IMR-90 (cell line): ENCODE data around the gene DNM3. TPM values are rescaled to one million over a fixed set of nuclear protein-coding genes. Genes with fewer than 3 reads are reported as not detected.

Experiments
- ATAC-seq: fragments of 200-7000 bp; cut with Tn5 transposase; 2 replicates; pipeline ENCODE4 v1.9.1; 2020; ENCODE audit warnings: low read depth, mild to moderate bottlenecking, moderate library complexity
- BruUV-seq: library from RNA; stranded (reverse); fragments of 400-500 nt; replicated peaks from 2 replicates; lab custom pipeline; 2021; lab: Mats Ljungman, UMichigan
- CTCF ChIA-PET: fragments of 300-600 bp; formaldehyde crosslinking; extraction: SDS; loops from one replicate; lab custom pipeline; 2021; ENCODE audit warnings: antibody characterized with exemption; lab: Yijun Ruan, JAX
- POLR2A ChIA-PET: fragments of 300-600 bp; sonication (Branson Sonifier 250); formaldehyde crosslinking; loops from one replicate; lab custom pipeline; 2022; ENCODE audit warnings: antibody characterized with exemption; ENCODE audit not compliant: unreplicated experiment; lab: Charles Lee
- DNase-seq: peaks from one replicate; pipeline ENCODE4 v3.0.0; 2013
- H2AFZ ChIP-seq: replicated peaks from 2 replicates; pipeline ENCODE3; 2013; ENCODE audit warnings: low read length, mild to moderate bottlenecking; ENCODE audit not compliant: poor library complexity
- H2AK5ac ChIP-seq: 2 replicates; pipeline ENCODE4 v1.6.1; 2013; ENCODE audit warnings: low read depth, low read length, inconsistent platforms
- H2AK9ac ChIP-seq: replicated peaks from 2 replicates; pipeline ENCODE3; 2013; ENCODE audit warnings: mild to moderate bottlenecking, low read depth, low read length, moderate library complexity; ENCODE audit not compliant: poor library complexity
- H2BK120ac ChIP-seq: 2 replicates; pipeline ENCODE4 v1.6.1; 2013; ENCODE audit warnings: low read depth, low read length, inconsistent platforms
- H2BK15ac ChIP-seq: 3 replicates; pipeline ENCODE4 v1.6.1; 2013; ENCODE audit warnings: low read depth, low read length, inconsistent platforms
- H2BK20ac ChIP-seq: 2 replicates; pipeline ENCODE4 v1.6.1; 2013; ENCODE audit warnings: low read depth, mild to moderate bottlenecking, inconsistent platforms, low read length, moderate library complexity
- H2BK5ac ChIP-seq: 2 replicates; pipeline ENCODE4 v1.6.1; 2013; ENCODE audit warnings: mild to moderate bottlenecking, low read depth, low read length, inconsistent platforms; ENCODE audit not compliant: poor library complexity, severe bottlenecking
- H3K14ac ChIP-seq: replicated peaks from 2 replicates; pipeline ENCODE4 v1.6.1; 2013; ENCODE audit warnings: low read depth, low read length, inconsistent platforms
- H3K18ac ChIP-seq: 2 replicates; pipeline ENCODE4 v1.6.1; 2013; ENCODE audit warnings: low read depth, low read length, control low read depth
- H3K23ac ChIP-seq: 2 replicates; pipeline ENCODE4 v1.6.1; 2013; ENCODE audit warnings: low read depth, low read length, inconsistent platforms
- H3K27ac ChIP-seq: 2 replicates; pipeline ENCODE4 v1.5.1; 2013; ENCODE audit warnings: mild to moderate bottlenecking, control low read depth, low read length; ENCODE audit not compliant: insufficient read depth
- H3K27me3 ChIP-seq: 2 replicates; pipeline ENCODE4 v1.6.1; 2013; ENCODE audit warnings: low read length; ENCODE audit not compliant: control insufficient read depth, insufficient read depth
- H3K36me3 ChIP-seq: 2 replicates; pipeline ENCODE4 v1.6.1; 2013; ENCODE audit warnings: low read length, mixed read lengths; ENCODE audit not compliant: control insufficient read depth, insufficient read depth
- H3K4ac ChIP-seq: 2 replicates; pipeline ENCODE4 v1.6.1; 2013; ENCODE audit warnings: low read depth, low read length, inconsistent platforms
- H3K4me1 ChIP-seq: 2 replicates; pipeline ENCODE4 v1.6.1; 2013; ENCODE audit warnings: low read length, mixed read lengths; ENCODE audit not compliant: control insufficient read depth, insufficient read depth
- H3K4me2 ChIP-seq: 2 replicates; pipeline ENCODE4 v1.6.1; 2013; ENCODE audit warnings: low read depth, mild to moderate bottlenecking, control low read depth, low read length, moderate library complexity
- H3K4me3 ChIP-seq: 2 replicates; pipeline ENCODE4 v1.5.1; 2013; ENCODE audit warnings: low read depth, mild to moderate bottlenecking, control low read depth, low read length, moderate library complexity; ENCODE audit not compliant: insufficient read depth
- H3K56ac ChIP-seq: 2 replicates; pipeline ENCODE4 v1.6.1; 2013; ENCODE audit warnings: low read length, inconsistent platforms; ENCODE audit not compliant: insufficient read depth; ENCODE audit errors: extremely low read depth
- H3K79me1 ChIP-seq, 2 experiments: 2 replicates each; pipeline ENCODE4 v1.6.1; 2013; ENCODE audit warnings: low read length in 2 of 2, inconsistent platforms in 1 of 2, low read depth in 1 of 2
- H3K9ac ChIP-seq: 2 replicates; pipeline ENCODE4 v1.6.1; 2013; ENCODE audit warnings: low read depth, low read length, control low read depth
- H3K9me1 ChIP-seq: 2 replicates; pipeline ENCODE4 v1.6.1; 2013; ENCODE audit warnings: low read length, inconsistent platforms; ENCODE audit not compliant: insufficient read depth
- H3K9me3 ChIP-seq: 2 replicates; pipeline ENCODE4 v1.6.1; 2013; ENCODE audit warnings: low read length; ENCODE audit not compliant: control insufficient read depth, insufficient read depth
- H4K20me1 ChIP-seq: 2 replicates; pipeline ENCODE4 v1.6.1; 2013; ENCODE audit warnings: low read length, inconsistent platforms; ENCODE audit not compliant: insufficient read depth
- H4K5ac ChIP-seq: 2 replicates; pipeline ENCODE4 v1.6.1; 2013; ENCODE audit warnings: mild to moderate bottlenecking, low read depth, low read length, control low read depth
- H4K8ac ChIP-seq, 2 experiments: 2 replicates each; pipeline ENCODE4 v1.6.1; 2013; ENCODE audit warnings: low read depth in 2 of 2, low read length in 2 of 2, control low read depth in 1 of 2, inconsistent platforms in 1 of 2
- H4K91ac ChIP-seq: 2 replicates; pipeline ENCODE4 v1.6.1; 2013; ENCODE audit warnings: low read depth, low read length, inconsistent platforms; ENCODE audit not compliant: insufficient read depth
- CEBPB ChIP-seq: IDR thresholded peaks from 2 replicates; pipeline ENCODE4 v1.6.1; 2012; ENCODE audit warnings: low read depth, low read length, improper control_type of control experiment
- dilution Hi-C: fragments of 300-500 bp; cut with HindIII; formaldehyde crosslinking; loops from one replicate; pipeline ENCODE4 v1.14.3; 2018; ENCODE audit warnings: low sequenced_read_pairs; ENCODE audit not compliant: unreplicated experiment
- in situ Hi-C: fragments of 300-500 bp; cut with MboI; formaldehyde crosslinking; loops from 3 replicates; pipeline ENCODE4 v1.14.3; 2019; ENCODE audit warnings: low sequenced_read_pairs, inconsistent platforms, mixed read lengths
- intact Hi-C: fragments of 100-400 bp; cut with micrococcal nuclease; formaldehyde crosslinking; loops from 2 replicates; pipeline ENCODE4 v1.10.0; 2022
- polyA plus RNA-seq, 3 experiments: library from polyadenylated mRNA; depleted of rRNA; stranded (reverse); fragments of >200 nt; gene quantifications; 2 replicates each; pipeline ENCODE4 v1.2.3, GENCODE V29; 2012; ENCODE audit warnings: low replicate concordance in 1 of 3
- total RNA-seq: library from RNA; depleted of rRNA; stranded (reverse); fragments of >200 nt; gene quantifications from 2 replicates; pipeline ENCODE4 v1.2.3, GENCODE V29; 2012
- TF ChIP-seq, protein P1 (sequence below): fragments of 150-350 bp; IDR thresholded peaks from 2 replicates; pipeline ENCODE4 v1.6.1; 2016; ENCODE audit warnings: low read depth, mild to moderate bottlenecking, low read length, moderate library complexity, borderline replicate concordance
- TF ChIP-seq, protein P2 (sequence below): fragments of 150-350 bp; IDR thresholded peaks from 2 replicates; pipeline ENCODE4 v1.6.1; 2017; ENCODE audit warnings: mild to moderate bottlenecking, antibody characterized with exemption, low read length, low read depth

Gene DNM3
- total and polyA plus RNA-seq, 2 of the 4 experiments (the other 2 are of a cell fraction) = 0.36 TPM

DNA sequence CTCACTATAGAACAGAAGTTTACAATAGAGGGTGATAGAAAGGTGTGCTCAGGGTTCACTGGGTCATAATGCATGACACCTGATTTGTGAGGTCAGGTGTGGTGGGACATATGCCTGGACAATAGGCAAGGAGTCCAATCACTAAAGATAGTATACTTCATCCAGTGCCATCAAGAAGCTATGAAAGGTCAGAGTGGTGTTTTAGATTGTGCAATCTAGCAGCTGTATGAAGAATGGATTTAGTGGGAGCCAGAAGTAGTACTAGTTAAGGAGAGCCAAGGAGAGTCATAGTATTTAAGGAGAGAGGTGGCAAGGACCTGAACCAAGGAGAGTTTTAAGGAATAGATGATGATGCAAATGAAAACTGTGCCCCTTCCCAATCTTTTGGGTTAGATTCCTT lies 498.5 kb downstream of the DNM3 start:
- Histone ChIP-seq H2BK5ac (no peak overlapping the region), H3K14ac (no peak overlapping the region), H3K23ac (no peak overlapping the region), H3K4me1 (peaks cover 9% of the 10 kb centered on the region), H4K20me1 (no peaks in the 10 kb centered on the region), H3K27me3 (no peaks in the 10 kb centered on the region), H4K91ac (no peak overlapping the region), H2AFZ (no peak overlapping the region), H2BK20ac (no peak overlapping the region), H4K8ac (no peak overlapping the region), H3K4me2 (no peak overlapping the region), H2AK5ac (peak overlapping the region; percentile 7; the same call in 1 of the 2 replicates), H3K4ac (no peak overlapping the region), H3K36me3 (no peaks in the 10 kb centered on the region), H4K5ac (no peak overlapping the region), H2BK120ac (no peak overlapping the region), H3K9ac (no peak overlapping the region), H3K27ac (no peak overlapping the region), H3K18ac (no peak overlapping the region), H3K79me1 (no peaks in the 10 kb centered on the region), H2BK15ac (no peak overlapping the region), H3K9me3 (no peaks in the 10 kb centered on the region), H3K56ac (no peak overlapping the region), H3K4me3 (no peak overlapping the region), H3K9me1 (no peaks in the 10 kb centered on the region), H2AK9ac (no peak overlapping the region)
- dilution Hi-C loops = no loop called here
- no peak for ATAC-seq
- no peak for DNase-seq
- BruUV-seq = no TSS peak
- in situ Hi-C loops = no loop called here
- ChIA-PET CTCF (interaction anchor here (0.7 kb wide), 1 partner anchor 194 kb away, joined by 3 read pairs; no protein-coding TSS in a partner anchor), POLR2A (no interaction called here)
- intact Hi-C loops = no loop called here
- TF ChIP-seq, protein P1, sequence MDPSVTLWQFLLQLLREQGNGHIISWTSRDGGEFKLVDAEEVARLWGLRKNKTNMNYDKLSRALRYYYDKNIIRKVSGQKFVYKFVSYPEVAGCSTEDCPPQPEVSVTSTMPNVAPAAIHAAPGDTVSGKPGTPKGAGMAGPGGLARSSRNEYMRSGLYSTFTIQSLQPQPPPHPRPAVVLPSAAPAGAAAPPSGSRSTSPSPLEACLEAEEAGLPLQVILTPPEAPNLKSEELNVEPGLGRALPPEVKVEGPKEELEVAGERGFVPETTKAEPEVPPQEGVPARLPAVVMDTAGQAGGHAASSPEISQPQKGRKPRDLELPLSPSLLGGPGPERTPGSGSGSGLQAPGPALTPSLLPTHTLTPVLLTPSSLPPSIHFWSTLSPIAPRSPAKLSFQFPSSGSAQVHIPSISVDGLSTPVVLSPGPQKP = no peak
- TF ChIP-seq CEBPB = peak; percentile 76
- TF ChIP-seq, protein P2, sequence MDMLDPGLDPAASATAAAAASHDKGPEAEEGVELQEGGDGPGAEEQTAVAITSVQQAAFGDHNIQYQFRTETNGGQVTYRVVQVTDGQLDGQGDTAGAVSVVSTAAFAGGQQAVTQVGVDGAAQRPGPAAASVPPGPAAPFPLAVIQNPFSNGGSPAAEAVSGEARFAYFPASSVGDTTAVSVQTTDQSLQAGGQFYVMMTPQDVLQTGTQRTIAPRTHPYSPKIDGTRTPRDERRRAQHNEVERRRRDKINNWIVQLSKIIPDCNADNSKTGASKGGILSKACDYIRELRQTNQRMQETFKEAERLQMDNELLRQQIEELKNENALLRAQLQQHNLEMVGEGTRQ = no peak
